HepG2 (cell line): ENCODE results near the gene C2orf92. TPM values are rescaled to one million over a fixed set of nuclear protein-coding genes. Genes with fewer than 3 reads are reported as not detected.

Experiments
- CBX5 ChIP-seq: sonication (generic); formaldehyde crosslinking; IDR thresholded peaks from 2 replicates; pipeline ENCODE4 v1.4.0; 2020; ENCODE audit warnings: missing genetic modification reagents, borderline replicate concordance
- CCAR2 ChIP-seq: fragments of 200-400 bp; formaldehyde crosslinking; optimal IDR thresholded peaks from 2 replicates; pipeline ENCODE3; 2018; ENCODE audit warnings: low read depth, mild to moderate bottlenecking, low read length, moderate library complexity
- CSRNP2 ChIP-seq: sonication (generic); formaldehyde crosslinking; conservative IDR thresholded peaks from 2 replicates; pipeline ENCODE4 v1.8.0; 2022; ENCODE audit warnings: low read depth, missing genetic modification reagents
- FOXK1 ChIP-seq: sonication (generic); formaldehyde crosslinking; IDR thresholded peaks from 2 replicates; pipeline ENCODE4 v1.4.0; 2020; ENCODE audit warnings: low read depth, missing genetic modification reagents, borderline replicate concordance
- FOXO1 ChIP-seq: sonication (generic); formaldehyde crosslinking; IDR thresholded peaks from 2 replicates; pipeline ENCODE4 v1.4.0; 2020; ENCODE audit warnings: missing genetic modification reagents
- GATAD2A ChIP-seq: IDR thresholded peaks from 2 replicates; pipeline ENCODE4 v1.6.1; 2016
- HDAC6 ChIP-seq: fragments of 200-600 bp; sonication (generic); IDR thresholded peaks from 2 replicates; pipeline ENCODE4 v1.7.0; 2017; ENCODE audit warnings: mild to moderate bottlenecking, antibody characterized with exemption, low read length, low read depth
- HES4 ChIP-seq: sonication (generic); formaldehyde crosslinking; IDR thresholded peaks from 2 replicates; pipeline ENCODE4 v1.9.0; 2021; ENCODE audit warnings: mild to moderate bottlenecking, missing genetic modification reagents, borderline replicate concordance
- NCOA1 ChIP-seq: sonication (generic); formaldehyde crosslinking; IDR thresholded peaks from 2 replicates; pipeline ENCODE4 v1.9.0; 2021; ENCODE audit warnings: missing genetic modification reagents
- SAP130 ChIP-seq: IDR thresholded peaks from 2 replicates; pipeline ENCODE4 v1.6.1; 2016; ENCODE audit warnings: low read depth
- TOPORS ChIP-seq: sonication (generic); formaldehyde crosslinking; IDR thresholded peaks from 2 replicates; pipeline ENCODE4 v1.8.0; 2023; ENCODE audit warnings: mild to moderate bottlenecking, missing genetic modification reagents
- TSC22D2 ChIP-seq: sonication (generic); formaldehyde crosslinking; IDR thresholded peaks from 2 replicates; pipeline ENCODE4 v1.5.1; 2020; ENCODE audit warnings: missing genetic modification reagents, mild to moderate bottlenecking, borderline replicate concordance
- ZNF367 ChIP-seq: sonication (generic); formaldehyde crosslinking; IDR thresholded peaks from 2 replicates; pipeline ENCODE4 v1.4.0; 2020; ENCODE audit warnings: missing genetic modification reagents, borderline replicate concordance
- ZNF430 ChIP-seq: sonication (generic); formaldehyde crosslinking; IDR thresholded peaks from 2 replicates; pipeline ENCODE4 v1.9.0; 2021; ENCODE audit warnings: mild to moderate bottlenecking, missing genetic modification reagents
- ZNF460 ChIP-seq: sonication (generic); formaldehyde crosslinking; IDR thresholded peaks from 2 replicates; pipeline ENCODE4 v1.5.1; 2020; ENCODE audit warnings: missing genetic modification reagents, mild to moderate bottlenecking, borderline replicate concordance
- ZNF557 ChIP-seq: sonication (generic); formaldehyde crosslinking; IDR thresholded peaks from 2 replicates; pipeline ENCODE4 v1.4.0; 2020; ENCODE audit warnings: missing genetic modification reagents
- ZNF75D ChIP-seq: sonication (generic); formaldehyde crosslinking; IDR thresholded peaks from 2 replicates; pipeline ENCODE4 v1.8.1; 2023; ENCODE audit warnings: missing genetic modification reagents, mild to moderate bottlenecking, borderline replicate concordance
- ZNF780A ChIP-seq: sonication (generic); formaldehyde crosslinking; IDR thresholded peaks from 2 replicates; pipeline ENCODE4 v1.8.0; 2022; ENCODE audit warnings: mild to moderate bottlenecking, missing genetic modification reagents, moderate library complexity
- ZNF839 ChIP-seq: sonication (generic); formaldehyde crosslinking; IDR thresholded peaks from 2 replicates; pipeline ENCODE4 v1.4.0; 2020; ENCODE audit warnings: missing genetic modification reagents, mild to moderate bottlenecking, borderline replicate concordance
- ZZZ3 ChIP-seq: sonication (generic); formaldehyde crosslinking; IDR thresholded peaks from 2 replicates; pipeline ENCODE4 v1.4.0; 2020; ENCODE audit warnings: missing genetic modification reagents, mild to moderate bottlenecking, borderline replicate concordance
- polyA plus RNA-seq, 8 experiments: library from polyadenylated mRNA; depleted of rRNA in 3 of 8; stranded (reverse) in 7 of 8; unstranded in 1 of 8; fragments of >200 nt; fragmentation: Illumina TruSeq in 4 of 8; extraction: Trizol in 4 of 8; gene quantifications; 2 replicates each; pipeline versions ENCODE4 v1.2.1 to v1.2.3, GENCODE V29; 2011 to 2016; ENCODE audit warnings: low read depth in 4 of 8, missing spikeins in 1 of 8, mixed read lengths in 1 of 8; ENCODE audit not compliant: insufficient read depth in 1 of 8
- total RNA-seq, 5 experiments: library from RNA; depleted of rRNA; stranded (reverse); fragments of >200 nt; fragmentation: Illumina TruSeq; extraction: Trizol; gene quantifications; 2 replicates each; pipeline ENCODE4 v1.2.3, GENCODE V29; 2016; ENCODE audit warnings: low read depth in 1 of 5
- TF ChIP-seq, protein P1 (sequence below): sonication (generic); formaldehyde crosslinking; IDR thresholded peaks from 2 replicates; pipeline ENCODE4 v1.4.0; 2020; ENCODE audit warnings: missing genetic modification reagents, mild to moderate bottlenecking, borderline replicate concordance
- TF ChIP-seq, protein P2 (sequence below): sonication (generic); formaldehyde crosslinking; IDR thresholded peaks from 2 replicates; pipeline ENCODE4 v1.5.1; 2020; ENCODE audit warnings: mild to moderate bottlenecking, moderate library complexity, missing genetic modification reagents

C2orf92 gene
- total and polyA plus RNA-seq, 2 of the 13 experiments (the other 11 are each of a cell fraction or from before 2014, with no cell fraction given): 4.9 to 5.0 TPM

- TF ChIP-seq, protein P1, sequence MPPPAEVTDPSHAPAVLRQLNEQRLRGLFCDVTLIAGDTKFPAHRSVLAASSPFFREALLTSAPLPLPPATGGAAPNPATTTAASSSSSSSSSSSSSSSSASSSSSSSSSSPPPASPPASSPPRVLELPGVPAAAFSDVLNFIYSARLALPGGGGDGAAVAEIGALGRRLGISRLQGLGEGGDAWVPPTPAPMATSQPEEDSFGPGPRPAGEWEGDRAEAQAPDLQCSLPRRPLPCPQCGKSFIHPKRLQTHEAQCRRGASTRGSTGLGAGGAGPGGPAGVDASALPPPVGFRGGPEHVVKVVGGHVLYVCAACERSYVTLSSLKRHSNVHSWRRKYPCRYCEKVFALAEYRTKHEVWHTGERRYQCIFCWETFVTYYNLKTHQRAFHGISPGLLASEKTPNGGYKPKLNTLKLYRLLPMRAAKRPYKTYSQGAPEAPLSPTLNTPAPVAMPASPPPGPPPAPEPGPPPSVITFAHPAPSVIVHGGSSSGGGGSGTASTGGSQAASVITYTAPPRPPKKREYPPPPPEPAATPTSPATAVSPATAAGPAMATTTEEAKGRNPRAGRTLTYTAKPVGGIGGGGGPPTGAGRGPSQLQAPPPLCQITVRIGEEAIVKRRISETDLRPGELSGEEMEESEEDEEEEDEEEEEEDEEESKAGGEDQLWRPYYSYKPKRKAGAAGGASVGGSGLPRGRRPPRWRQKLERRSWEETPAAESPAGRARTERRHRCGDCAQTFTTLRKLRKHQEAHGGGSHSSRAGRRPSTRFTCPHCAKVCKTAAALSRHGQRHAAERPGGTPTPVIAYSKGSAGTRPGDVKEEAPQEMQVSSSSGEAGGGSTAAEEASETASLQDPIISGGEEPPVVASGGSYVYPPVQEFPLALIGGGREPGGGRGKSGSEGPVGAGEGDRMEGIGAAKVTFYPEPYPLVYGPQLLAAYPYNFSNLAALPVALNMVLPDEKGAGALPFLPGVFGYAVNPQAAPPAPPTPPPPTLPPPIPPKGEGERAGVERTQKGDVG (CRISPR knock-in tag): no peak
- TF ChIP-seq SAP130 (CRISPR knock-in tag) (peak; percentile 70), ZZZ3 (peak; percentile 66; the same call in 1 of the 2 replicates), ZNF557 (no peak), HDAC6 (no peak), TOPORS (no peak), FOXO1 (CRISPR knock-in tag) (peak; percentile 24; the same call in 1 of the 2 replicates), TSC22D2 (CRISPR knock-in tag) (no peak), CCAR2 (no peak), ZNF75D (CRISPR knock-in tag) (no peak), GATAD2A (CRISPR knock-in tag) (peak; percentile 44; the same call in 1 of the 2 replicates), ZNF367 (no peak), ZNF460 (CRISPR knock-in tag) (no peak), ZNF839 (no peak), ZNF430 (CRISPR knock-in tag) (no peak), CBX5 (CRISPR knock-in tag) (no peak), ZNF780A (CRISPR knock-in tag) (no peak), FOXK1 (CRISPR knock-in tag) (peak; percentile 59; the same call in 1 of the 2 replicates), HES4 (CRISPR knock-in tag) (no peak), CSRNP2 (CRISPR knock-in tag) (no peak), NCOA1 (no peak)
- TF ChIP-seq, protein P2, sequence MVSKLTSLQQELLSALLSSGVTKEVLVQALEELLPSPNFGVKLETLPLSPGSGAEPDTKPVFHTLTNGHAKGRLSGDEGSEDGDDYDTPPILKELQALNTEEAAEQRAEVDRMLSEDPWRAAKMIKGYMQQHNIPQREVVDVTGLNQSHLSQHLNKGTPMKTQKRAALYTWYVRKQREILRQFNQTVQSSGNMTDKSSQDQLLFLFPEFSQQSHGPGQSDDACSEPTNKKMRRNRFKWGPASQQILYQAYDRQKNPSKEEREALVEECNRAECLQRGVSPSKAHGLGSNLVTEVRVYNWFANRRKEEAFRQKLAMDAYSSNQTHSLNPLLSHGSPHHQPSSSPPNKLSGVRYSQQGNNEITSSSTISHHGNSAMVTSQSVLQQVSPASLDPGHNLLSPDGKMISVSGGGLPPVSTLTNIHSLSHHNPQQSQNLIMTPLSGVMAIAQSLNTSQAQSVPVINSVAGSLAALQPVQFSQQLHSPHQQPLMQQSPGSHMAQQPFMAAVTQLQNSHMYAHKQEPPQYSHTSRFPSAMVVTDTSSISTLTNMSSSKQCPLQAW: no peak
Observed at GRCh38 chr2:97713296-97714083, 44.0 kb downstream of the C2orf92 start, which contains the start of gene ZAP70 (continued).
